Fibroblast of pulmonary artery (primary cell): ENCODE data around the gene KIFAP3.

Experiments used
- DNase-seq: peaks from one replicate; pipeline ENCODE4 v3.0.0-alpha.2; 2010; ENCODE audit warnings: low read depth
- H3K4me3 ChIP-seq: replicated peaks from 2 replicates; pipeline ENCODE4 v1.5.1; 2011; ENCODE audit warnings: low read depth, mild to moderate bottlenecking, control low read depth, low read length, moderate library complexity
- TF ChIP-seq, protein P1 (sequence below): IDR thresholded peaks from 2 replicates; pipeline ENCODE4 v1.5.1; 2011; ENCODE audit warnings: mild to moderate bottlenecking, control low read depth, low read length, inconsistent platforms; ENCODE audit errors: missing control alignments

KIFAP3 gene

DNA sequence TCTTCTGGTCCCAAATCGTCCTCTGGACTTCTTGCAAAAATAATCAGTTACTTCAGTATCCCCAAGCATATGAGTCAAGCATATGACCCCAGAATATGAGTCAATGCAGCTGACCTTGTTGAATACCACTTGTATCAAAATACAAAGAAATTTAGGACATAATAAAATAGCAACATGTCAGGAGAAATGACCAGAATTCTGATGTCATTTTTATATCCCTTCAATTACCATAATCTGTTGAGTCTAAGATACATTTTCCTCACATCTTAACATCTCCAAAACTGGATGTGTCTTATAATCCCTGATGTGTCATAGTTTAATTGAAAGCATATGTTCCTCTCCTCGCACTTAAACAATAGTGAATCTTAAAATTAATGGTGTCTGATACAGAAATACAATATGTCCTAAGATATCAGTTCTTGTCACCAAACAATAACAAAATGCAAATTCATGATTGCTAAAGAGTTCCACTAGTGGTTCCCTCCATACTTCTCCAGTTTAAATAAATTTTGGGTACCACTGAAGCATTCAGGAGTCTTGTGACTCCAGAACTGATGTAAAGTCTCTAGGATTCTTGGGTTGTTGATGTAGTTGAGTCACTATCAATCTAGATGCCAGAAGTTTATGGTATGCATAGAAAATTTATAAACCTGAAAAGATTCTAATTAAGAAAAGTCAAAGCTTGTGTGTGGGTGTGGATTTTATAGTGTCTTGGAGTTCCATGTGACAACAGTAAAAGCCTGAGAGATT lies 41.8 kb downstream of the KIFAP3 start:
- TF ChIP-seq, protein P1, sequence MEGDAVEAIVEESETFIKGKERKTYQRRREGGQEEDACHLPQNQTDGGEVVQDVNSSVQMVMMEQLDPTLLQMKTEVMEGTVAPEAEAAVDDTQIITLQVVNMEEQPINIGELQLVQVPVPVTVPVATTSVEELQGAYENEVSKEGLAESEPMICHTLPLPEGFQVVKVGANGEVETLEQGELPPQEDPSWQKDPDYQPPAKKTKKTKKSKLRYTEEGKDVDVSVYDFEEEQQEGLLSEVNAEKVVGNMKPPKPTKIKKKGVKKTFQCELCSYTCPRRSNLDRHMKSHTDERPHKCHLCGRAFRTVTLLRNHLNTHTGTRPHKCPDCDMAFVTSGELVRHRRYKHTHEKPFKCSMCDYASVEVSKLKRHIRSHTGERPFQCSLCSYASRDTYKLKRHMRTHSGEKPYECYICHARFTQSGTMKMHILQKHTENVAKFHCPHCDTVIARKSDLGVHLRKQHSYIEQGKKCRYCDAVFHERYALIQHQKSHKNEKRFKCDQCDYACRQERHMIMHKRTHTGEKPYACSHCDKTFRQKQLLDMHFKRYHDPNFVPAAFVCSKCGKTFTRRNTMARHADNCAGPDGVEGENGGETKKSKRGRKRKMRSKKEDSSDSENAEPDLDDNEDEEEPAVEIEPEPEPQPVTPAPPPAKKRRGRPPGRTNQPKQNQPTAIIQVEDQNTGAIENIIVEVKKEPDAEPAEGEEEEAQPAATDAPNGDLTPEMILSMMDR, result no peak
- DNase-seq, result peak; percentile 23

GRCh38 chr1:170030212-170030611 lies 44.3 kb downstream of the KIFAP3 start:
- no peak overlapping the region for H3K4me3 ChIP-seq
- TF ChIP-seq, protein P1, result no peak
- no peak for DNase-seq

More for the DNA sequence above, 41.8 kb downstream of the KIFAP3 start:
- no peak overlapping the region for H3K4me3 ChIP-seq

DNA sequence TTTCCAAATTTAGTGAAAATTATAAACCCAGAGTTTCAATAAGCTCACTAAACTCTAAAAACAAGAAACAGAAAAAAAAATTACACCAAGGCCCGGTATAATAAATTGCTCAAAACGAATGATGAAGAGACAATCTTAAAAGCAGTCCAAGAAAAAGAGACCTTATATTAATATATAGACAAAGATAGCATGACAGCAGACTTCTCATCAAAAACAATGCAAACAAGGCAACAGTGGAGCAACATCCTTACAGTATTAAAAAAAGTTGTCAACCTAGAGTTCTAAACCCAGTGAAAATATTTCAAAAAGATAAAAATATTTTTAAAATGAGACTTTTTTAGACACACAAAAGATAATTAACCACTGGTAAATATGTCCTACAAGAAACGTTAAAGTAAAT lies 46.7 kb downstream of the KIFAP3 start:
- no peak for DNase-seq
- TF ChIP-seq, protein P1, result no peak
- no peak overlapping the region for H3K4me3 ChIP-seq

- H3K4me3 ChIP-seq, result no peak overlapping the region
- DNase-seq, result no peak
- TF ChIP-seq, protein P1, result no peak
Measured at GRCh38 chr1:170020859-170021258, 53.6 kb downstream of the KIFAP3 start.

DNA sequence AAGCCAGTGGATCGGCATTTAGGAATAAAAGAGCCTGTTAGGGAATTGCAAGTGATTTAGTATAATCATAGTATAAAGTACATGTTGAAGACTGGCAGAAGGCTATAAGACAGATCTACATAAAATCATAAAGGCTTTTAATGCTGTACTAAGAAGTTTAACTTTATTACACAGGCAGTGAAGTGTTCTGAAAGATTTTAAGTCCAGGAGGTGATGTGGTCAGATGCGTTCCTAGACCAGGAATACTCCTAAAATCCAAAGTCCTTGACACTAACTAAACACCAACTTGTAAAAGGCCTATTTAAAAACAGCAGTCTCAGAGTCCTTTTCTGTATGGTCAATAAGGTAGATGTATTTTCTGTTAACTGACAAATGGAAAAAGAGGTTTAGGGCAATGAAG lies 57.0 kb downstream of the KIFAP3 start:
- H3K4me3 ChIP-seq, result no peak overlapping the region
- TF ChIP-seq, protein P1, result no peak
- no peak for DNase-seq

DNA sequence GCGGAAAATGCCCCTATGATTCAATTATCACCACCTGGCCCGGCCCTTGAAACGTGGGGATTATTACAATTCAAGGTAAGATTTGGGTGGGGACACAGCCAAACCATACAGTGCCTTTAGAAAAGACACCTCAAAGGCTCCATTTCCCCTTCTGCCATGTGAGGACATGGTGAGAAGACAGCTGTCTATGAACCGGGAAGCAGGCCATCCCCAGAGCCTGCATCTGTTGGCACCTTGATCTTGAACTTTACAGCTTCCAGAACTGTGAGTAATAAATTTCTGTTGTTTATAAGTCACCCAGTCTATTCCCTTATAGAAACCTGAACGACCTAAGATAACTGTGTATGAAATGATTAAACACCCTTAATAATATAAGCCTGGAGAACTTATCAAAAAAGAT lies 61.6 kb downstream of the KIFAP3 start:
- no peak for DNase-seq
- H3K4me3 ChIP-seq, result no peak overlapping the region
- TF ChIP-seq, protein P1, result no peak

DNA sequence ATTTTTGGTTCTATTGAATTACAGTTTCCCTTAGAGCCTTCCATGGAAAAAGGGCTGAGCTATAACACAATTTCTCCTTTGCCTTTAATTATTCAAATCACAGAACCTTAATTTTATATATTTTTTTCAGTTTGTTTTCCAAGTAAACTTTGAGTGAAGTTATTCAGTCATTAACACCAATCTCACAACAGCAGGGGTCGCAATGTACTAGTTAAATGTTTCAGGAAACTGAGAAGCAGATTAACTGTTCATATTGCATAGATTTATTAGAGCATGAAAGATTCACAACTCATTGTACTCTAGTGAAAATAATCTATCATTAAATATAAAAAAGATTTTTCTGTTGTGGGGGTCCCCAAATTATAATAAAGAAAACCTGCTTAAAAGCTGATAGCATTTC lies 64.1 kb downstream of the KIFAP3 start:
- peak; percentile 84 for DNase-seq
- TF ChIP-seq, protein P1, result peak; percentile 53
- no peak overlapping the region for H3K4me3 ChIP-seq
